Lung microvascular endothelial cell (primary cell): Measurements from ENCODE around the gene VAV1. TPM values are rescaled to one million over a fixed set of nuclear protein-coding genes. Genes with fewer than 3 reads are reported as not detected.
"Not testable (repeated sequence)": the region's sequence is repeated elsewhere in the genome, so short reads cannot be mapped to it uniquely, and the experiment has no call there.

Experiments used
- DNase-seq, 2 donors: peaks; one replicate each; pipeline versions ENCODE4 v3.0.0 to v3.0.0-alpha.2; 2010; ENCODE audit warnings: low read depth in 2 of 2
- total RNA-seq: library from RNA; depleted of rRNA; stranded (reverse); fragments of >200 nt; gene quantifications from 2 replicates; pipeline ENCODE4 v1.2.1, GENCODE V29; 2014

VAV1 gene
- total RNA-seq, 1 donor from 2014 or later: not detected

DNA sequence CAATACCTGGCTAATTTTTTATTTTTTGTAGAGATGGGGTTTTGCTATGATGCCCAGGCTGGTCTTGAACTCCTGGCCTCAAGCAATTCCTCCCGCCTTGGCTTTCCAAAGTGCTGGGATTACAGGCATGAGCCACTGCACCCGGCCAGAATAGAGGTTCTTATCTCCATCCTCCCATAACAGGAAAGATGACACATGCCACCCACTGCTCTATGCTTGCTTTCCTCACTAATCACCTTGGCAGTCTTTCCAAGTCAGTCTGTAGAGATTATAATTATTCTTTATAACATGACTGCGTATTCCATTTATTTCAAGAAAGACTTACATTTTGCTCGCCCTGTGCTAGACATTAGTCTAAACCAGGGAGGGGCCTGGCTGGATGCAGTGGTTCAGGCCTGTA, 6.7 kb downstream of the VAV1 start:
- DNase-seq: no peak

DNA sequence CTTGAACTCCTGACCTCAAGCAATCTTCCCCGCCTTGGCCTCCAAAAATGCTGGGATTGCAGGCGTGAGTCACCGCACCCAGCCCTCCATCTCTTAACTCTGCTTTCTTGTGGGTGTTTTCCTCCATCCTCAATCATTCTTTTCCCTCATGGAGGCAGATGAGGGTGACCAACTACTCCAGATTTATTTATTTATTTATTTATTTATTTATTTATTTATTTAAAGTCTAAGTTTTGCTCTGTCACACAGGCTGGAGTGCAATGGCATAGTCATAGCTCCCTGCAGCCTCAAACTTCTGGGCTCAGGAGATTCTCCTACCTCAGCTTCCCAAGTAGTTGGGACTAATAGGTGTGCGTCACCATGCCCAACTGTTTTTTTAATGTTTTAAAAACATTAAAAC, 14.9 kb downstream of the VAV1 start:
- DNase-seq: no peak

DNA sequence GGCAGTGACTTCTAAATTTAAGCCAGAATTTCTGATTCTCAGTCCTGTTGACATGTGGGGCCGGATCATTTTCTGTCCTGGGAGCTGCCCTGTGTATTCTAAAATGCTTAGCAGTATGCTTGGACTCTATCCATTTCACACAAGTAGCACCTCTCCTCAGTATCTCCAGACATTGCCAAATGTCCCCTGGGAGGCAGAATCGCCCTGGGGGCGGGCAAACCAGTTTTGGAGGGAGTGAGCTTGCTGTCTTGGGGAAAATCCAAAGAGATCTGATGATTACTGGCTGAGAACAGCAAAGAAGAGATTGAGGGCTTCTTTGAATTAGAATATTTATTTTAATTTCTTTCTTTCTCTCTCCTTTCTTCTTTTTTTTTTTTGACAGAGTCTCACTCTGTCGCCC, 16.4 kb downstream of the VAV1 start:
- DNase-seq: no peak

DNA sequence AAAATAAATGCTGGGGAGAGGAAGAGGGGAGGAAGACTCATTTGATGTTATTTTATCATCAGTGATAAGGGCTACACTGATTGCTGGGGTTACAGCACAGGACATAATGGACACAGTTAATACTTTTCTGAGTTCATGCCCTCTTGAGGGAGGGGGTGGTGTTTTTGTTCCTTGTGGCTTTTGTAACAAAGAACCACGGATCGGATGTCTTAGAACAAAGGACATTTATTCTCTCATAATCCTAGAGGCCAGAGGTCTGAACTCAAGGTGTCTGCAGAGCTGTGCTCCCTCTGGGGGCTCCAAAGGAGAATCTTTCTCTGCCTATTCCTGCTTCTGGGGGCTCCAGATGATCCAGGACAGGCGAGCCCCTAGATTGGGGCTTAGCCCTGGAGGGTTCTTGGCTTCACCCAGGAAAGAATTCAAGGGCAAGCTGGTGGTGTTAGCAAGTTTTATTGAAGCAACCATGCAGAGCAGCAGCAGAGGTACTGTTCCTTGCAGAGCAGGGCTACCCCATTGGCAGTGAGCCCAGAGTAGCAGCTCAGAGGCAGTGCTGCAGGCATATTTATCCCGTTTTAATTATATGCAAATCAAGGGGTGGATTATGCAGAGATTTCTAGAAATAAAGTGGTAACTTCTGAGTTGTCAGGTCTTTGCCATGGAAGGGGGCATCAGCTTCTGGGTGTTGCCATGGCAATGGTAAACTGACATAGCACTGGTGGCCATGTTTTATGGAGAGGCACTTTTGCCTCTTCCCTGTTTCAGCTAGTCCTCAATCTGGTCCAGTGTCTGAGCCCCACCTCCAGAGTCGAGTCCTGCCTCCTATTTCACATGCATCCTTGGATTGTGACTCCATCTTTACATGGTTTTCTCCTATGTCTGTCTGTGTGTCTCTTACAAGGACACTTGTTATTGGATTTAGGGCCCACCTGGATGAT, 18.0 kb downstream of the VAV1 start:
- no peak for DNase-seq

DNA sequence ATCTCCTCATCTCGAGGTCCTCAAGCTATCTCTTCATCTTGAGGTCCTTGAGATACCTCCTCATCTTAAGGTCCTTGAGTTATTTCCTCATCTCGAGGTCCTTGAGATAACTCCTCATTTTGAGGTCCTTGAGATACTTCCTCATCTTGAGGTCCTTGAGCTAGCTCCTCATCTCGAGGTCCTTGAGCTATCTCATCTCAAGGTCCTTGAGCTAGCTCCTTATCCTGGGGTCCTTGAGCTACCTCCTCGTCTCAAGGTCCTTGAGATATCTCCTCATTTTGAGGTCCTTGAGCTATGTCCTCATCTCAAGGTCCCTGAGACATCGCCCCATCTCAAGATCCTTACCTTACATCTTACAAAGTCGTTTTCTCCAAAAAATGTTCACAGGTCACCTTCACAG, 18.7 kb downstream of the VAV1 start:
- DNase-seq: no peak

DNA sequence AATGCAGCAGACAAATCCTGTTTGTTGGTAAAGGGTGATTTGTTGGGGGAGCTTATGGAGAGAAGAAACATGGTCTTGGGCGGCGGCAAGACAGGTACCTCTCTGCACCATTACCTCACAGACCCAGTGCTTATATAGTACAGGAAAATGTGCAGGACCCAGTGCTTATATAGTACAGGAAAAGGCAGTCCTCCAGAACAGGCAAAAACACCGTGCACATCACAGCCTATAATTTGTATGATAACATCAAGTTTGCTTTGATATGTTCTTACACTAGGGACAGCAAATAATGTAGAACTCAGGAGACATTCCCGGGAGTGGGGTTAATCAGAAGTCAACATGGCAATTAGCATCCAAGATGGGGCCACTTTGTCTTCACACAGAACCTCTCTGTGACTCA, 20.9 kb downstream of the VAV1 start:
- no peak for DNase-seq

DNA sequence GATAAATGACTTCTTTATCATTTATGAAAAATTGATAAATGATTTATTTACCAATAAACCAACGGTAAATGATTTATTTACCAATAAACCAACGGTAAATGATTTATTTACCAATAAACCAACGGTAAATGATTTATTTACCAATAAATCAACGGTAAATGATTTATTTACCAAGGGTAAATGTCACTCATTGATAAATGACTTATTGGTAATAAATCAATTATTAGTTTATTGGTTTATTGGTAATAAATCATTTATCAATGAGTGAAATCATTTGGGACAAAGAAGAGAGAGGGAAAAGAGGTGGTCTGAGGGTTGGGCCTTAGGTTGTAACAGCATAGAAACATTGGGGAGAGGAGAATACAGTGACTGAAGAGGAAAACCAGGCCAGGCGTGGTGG, 21.5 kb downstream of the VAV1 start:
- no peak for DNase-seq

DNA sequence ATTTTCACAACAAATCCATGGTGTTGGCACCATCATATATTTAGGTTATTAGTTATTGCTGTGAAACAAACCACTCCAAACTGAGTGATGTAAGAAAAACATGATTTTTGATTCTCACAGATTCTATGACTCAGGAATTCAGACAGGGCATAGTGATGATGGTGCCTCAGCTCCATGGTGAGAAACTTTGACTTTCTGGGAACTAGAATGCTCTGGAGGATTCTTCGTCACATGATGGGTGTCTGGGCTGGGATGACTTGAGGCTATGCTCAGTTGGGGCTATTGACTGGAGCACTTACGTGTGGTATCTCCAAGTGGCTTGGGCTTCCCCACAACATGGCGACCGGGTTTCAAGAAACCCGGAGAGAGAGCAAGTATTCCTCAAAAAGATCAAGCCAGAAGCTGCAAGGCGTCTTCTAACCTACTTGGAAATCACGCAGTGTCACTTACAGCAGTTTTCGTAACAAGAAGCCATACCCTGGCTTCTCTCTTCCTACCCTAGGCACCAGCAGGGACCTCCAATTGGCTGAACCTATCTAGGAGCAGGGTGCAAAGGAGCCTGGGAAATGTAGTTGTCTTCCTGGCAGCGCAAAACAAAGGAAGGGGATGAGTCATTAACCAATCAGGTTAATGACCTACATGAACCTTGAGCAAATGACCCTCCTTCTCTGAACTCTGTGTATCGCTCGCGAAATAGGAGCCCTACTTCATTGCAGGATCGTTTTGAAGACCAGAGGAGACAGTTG, 22.4 kb downstream of the VAV1 start:
- DNase-seq: peak in 1 of 2 donors; percentile 5

DNA sequence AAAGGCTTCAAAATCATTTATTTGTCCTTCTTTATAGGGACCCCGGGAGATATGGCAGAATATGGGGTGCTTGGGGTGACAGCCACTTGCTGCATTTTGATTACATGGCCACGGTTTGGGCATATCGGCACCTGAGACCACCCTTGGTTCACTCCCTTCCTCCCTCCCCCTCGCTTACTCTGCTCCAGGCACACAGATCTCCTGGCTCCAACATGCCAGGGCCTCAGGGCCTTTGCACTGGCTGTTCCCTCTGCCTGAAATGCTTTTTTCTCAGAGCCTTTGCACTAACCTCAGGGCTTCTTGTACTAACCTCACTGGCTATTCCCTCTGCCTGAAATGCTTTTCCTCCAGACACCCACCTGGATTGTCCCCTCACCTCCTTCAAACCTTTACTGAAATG, 23.8 kb downstream of the VAV1 start:
- DNase-seq: no peak

DNA sequence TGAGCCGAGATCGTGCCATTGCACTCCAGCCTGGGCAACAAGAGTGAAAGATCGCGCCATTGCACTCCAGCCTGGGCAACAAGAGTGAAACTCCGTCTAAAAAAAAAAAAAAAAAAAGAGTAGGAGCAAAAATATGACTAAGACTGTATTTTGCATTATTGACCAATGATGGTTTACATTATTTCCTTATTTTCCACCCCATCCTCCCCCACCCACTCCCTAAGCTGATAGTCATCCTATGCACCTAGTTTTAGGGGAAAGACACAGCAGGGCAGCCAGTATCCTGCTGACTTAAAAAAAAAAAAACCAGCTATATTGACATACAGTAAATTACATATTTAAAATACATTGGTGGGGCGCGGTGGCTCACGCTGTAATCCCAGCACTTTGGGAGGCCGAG, 25.1 kb downstream of the VAV1 start:
- DNase-seq: no peak

DNA sequence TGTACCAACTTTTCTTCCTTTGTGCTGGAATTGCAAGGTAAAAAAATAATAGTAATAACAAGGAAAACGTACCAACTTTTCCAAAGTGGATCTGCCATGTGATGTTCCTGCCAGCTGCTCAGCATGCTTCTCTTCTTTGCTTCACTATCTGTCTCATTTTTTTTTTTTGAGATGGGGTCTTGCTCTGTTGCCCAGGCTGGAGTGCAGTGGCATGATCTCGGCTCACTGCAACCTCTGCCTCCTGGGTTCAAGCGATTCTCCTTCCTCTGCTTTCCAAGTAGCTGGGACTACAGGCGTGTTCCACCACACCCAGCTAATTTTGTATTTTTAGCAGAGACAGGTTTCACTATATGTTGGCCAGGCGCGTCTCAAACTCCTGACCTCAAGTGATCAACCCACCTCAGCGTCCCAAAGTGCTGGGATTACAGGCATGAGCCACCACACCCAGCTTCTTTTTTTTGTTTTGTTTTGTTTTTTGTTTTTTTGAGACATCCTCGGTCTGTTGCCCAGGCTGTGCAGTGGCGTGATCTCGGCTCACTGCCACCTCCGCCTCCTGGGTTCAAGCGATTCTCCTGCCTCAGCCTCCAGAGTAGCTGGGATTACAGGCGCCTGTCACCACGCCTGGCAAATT, 27.8 kb downstream of the VAV1 start:
- not testable (repeated sequence) for DNase-seq

DNA sequence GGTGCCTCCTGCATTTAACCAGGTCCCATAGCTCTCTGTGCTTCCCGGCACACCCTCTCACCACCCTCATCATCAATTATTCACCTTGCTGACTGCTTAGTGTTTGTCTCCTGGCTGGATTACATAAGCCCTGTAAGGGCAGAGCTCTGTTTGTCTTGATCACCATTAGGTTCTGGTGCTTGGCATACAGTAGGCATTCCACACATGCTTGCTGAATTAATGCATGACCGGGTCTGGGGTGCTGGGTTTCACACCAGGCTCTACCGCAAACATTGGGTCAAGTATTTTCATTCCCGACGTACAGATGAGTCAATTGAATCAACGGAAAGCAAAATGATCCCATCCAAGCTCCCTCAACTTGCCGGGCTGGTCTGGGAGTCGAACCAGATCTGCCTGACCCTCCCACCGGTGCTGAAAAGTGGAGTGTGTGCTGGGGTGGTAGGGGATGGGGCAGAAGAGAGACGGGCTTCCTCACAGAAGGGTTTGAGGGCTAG, 28.5 kb downstream of the VAV1 start:
- peak; percentile 43 to 74 for DNase-seq

DNA sequence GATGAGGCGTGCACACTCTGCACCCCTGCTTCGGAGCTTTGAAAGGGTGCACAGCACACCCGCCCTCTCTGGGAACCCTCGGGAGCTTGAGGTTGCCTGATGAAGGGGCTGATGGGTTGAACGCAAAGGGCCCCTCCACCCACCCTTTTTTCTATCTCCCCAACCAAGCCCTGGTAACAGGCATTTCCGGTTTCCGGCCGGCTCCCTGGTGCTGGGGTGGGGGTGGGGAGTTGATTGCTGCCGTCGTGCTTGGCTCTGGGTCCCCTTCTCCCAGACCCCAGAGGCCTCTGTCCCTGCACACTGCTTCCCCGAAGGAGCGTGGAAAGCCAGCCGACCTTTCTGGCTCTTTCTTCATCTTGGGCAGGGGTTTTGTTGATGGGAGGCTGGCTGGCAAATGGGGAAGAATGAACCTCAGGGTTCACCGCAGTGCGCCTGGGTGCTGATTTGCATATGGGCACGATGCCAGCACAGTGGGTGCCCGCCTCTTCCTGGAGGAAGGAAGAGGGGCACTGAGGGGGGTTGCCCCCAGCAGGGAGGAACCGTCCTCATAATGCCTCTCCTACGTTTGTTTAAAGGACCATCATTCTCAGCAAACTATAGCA, 29.1 kb downstream of the VAV1 start:
- peak; percentile 28 to 34 for DNase-seq

DNA sequence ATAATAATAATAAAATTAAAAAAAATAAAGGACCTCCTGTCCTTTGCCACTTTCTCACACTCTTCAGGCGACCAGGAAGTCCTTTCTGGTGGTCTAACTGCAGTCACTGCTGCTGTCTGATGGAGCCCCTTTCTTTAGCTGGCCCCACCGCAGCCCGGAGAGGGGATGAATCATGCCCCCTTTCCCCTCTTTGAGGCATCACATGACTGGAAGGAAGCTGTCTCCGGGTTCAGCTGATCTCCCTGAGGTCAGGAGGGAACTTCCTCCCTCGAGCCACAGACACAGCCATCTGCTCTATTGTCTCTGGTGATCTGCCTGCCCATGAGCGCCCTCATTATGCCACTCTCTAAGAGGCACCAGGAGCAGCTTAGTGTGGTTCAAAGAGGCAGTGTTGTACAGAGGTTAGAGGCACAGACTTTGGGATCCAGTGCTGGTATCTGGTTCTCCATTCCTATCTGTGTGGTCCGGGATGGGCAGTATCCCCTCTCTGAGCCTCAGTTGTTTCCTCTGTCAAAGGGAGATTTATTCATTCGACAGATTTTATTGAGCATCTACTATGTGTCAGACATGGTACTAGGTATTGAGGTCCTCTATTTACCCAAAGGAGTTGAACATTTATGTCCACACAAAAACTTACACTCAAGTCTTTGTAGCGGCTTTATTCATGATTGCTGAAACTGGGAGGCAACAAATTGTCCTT, 30.0 kb downstream of the VAV1 start:
- peak; percentile 43 to 58 for DNase-seq

DNA sequence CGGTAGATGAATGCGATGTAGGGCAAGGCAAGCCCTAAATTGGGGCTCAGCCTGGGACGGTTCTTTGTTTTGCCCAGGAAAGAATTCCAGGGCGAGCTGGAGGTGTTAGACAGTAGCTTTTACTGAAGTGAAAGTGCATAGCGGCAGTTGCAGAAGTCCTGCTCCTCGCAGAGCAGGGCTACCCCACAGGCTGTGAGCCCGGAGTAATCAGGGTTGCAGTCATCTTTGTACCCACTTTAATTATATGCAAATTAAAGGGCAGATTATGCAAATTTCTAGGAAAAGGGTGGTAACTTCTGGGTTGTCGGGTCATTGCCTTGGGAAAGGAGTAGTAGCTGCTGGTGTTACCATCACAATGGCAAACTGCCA, 30.5 kb downstream of the VAV1 start:
- DNase-seq: no peak

DNA sequence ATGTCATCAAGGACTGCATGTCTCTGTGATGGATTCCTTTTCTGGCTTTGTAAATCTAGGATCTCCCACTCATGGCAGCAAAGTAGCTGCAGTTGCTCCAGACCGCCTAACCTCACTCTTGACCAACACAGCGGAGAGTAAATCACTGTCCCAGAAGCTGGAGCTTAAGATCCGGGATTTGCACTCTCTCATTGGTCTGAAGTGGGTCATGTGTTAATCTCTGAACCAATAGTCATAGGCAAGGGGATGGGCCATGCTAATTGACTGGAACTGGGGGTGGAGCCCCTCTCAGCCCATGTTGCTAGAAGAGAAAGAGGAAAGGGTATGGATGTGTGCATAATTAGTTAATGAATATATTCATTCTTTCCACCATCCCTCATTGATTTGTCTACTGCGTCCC, 34.0 kb downstream of the VAV1 start:
- DNase-seq: peak in 1 of 2 donors; percentile 8

DNA sequence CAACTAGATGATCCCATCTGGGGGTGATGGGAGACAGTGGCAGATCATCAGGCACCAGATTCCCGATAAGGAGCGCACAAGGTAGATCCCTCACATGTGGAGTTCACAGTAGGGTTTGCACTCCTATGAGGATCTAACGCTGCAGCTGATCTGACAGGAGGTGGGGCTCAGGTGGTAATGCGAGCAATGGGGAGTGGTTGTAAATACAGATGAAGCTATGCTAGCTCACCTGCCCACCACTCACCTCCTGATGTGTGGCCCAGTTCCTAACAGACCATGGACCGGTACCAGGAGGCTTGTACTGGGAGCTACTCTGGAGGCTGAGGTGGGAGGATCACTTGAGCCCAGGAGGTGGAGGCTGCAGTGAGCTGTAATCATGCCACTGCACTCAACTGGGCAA, 34.8 kb downstream of the VAV1 start:
- DNase-seq: no peak

DNA sequence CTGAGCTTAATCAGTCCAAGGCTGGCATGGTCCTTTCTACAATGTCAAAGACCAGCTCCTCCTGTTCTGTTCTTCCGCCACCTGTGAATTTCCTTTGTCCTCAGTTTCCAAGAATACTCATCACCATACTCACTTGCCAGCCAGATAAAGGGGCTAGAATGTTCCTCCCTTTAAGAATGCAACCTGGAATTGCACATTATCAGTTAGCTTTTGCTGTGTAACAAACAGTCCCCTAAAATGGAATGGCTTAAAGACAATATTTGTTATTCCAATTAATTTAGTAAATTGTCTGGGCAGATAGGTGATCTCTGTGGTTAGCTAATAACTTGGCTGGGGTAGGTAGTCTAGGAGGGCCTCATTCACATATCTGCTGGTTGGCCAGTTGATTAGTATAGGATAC, 36.0 kb downstream of the VAV1 start:
- no peak for DNase-seq

DNA sequence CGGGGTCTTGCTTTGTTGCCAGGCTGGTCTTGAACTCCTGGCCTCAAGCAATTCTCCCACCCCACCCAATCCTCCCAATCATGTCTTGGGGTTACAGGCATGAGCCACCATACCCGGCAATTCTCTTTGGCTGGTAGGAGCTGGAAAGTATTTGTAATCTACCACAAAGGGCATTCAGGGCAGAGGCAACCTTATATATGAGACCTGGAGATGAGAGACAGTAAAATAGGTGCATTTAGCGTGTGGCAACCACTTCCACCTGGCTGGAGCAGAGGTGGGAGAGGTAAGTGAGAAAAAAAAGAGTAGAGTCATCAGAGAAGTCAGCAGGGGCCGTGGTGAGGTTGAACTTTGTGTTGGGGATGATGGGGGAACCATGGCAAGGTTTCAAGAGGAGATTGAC, 36.8 kb downstream of the VAV1 start:
- DNase-seq: no peak

DNA sequence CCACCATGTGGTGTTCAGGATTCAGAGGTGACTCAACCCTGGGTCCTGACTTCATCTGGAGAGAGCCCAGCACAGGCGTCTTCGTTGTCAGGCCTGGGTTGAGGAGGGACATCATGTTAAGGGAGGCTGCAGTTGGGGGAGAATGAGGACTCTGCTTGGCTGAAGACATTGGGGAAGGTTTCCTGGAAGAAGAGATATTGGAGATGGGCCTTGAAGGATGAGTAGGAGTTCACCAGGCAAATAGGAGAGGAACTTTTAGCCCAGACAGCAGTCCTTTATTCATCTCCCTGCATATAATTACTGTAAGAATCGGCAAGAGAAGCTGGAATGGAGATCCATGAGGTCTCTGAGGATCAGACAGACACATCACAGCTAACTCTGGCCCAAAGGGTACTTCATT, 38.9 kb downstream of the VAV1 start:
- DNase-seq: no peak

DNA sequence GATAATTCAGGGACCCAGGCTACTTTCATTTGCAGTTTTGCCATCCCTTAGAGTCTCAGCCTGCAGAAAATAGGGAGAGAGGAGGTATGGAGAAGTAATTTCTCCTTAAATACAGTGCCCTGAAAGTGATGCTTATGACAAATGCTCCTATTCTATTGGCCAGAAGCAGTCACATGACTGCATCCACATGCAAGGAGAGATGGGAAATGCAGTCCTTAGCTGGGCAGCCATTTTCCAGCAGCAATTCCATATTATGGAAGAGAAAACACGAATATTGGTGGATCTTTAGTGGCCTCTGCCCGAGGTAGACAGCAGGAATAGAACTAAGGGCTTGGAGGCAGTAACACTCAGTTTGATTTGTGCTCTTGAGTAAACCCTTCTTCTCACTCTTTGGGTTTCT, 39.4 kb downstream of the VAV1 start:
- DNase-seq: peak; percentile 81 to 85
